ENCODE results near the gene LTBP1. TPM values are rescaled to one million over a fixed set of nuclear protein-coding genes. Genes with fewer than 3 reads are reported as not detected.

Gene LTBP1, protein sequence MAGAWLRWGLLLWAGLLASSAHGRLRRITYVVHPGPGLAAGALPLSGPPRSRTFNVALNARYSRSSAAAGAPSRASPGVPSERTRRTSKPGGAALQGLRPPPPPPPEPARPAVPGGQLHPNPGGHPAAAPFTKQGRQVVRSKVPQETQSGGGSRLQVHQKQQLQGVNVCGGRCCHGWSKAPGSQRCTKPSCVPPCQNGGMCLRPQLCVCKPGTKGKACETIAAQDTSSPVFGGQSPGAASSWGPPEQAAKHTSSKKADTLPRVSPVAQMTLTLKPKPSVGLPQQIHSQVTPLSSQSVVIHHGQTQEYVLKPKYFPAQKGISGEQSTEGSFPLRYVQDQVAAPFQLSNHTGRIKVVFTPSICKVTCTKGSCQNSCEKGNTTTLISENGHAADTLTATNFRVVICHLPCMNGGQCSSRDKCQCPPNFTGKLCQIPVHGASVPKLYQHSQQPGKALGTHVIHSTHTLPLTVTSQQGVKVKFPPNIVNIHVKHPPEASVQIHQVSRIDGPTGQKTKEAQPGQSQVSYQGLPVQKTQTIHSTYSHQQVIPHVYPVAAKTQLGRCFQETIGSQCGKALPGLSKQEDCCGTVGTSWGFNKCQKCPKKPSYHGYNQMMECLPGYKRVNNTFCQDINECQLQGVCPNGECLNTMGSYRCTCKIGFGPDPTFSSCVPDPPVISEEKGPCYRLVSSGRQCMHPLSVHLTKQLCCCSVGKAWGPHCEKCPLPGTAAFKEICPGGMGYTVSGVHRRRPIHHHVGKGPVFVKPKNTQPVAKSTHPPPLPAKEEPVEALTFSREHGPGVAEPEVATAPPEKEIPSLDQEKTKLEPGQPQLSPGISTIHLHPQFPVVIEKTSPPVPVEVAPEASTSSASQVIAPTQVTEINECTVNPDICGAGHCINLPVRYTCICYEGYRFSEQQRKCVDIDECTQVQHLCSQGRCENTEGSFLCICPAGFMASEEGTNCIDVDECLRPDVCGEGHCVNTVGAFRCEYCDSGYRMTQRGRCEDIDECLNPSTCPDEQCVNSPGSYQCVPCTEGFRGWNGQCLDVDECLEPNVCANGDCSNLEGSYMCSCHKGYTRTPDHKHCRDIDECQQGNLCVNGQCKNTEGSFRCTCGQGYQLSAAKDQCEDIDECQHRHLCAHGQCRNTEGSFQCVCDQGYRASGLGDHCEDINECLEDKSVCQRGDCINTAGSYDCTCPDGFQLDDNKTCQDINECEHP (N-terminal part only)
- 11.8 TPM for polyA plus RNA-seq (2013, experiment 1 of 2)
- 11.8 TPM for polyA plus RNA-seq (2013, experiment 2 of 2)

DNA sequence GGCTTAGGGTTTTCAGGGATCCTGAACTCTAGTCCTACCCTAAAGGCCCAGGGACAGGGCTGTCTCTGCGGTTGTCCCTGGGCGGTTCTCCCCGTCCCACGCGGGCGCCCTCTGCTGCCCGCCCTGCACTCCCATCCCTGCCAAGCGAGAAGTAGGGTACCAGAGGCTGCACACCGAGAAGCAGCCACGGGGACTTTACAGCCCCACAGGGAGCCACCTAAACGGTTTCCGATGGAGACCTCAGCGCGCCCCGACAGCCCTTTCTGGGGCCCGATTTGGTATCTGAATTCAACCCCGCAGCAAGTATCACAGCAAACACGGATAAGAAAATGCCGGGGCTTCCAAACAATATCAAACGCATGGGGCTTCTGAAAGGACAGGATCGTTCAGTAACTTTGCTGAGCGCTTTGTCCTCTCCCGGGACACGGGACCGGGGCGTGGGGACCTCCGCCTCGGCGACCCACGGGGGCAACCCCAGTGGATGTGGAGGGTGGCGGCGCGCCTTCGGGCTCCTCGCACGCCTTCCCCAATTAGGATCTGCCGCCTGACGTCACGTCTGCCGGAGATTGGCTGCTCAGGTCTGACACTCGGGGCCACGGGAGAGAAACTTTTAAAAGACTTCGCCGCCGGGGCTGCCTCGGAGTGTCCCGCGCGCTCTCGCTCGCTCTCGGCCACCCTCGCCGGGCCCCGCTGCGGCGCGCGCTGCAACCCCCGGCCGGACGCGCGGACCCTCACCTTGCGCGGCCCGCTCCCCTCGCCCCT lies at the start of gene LTBP1:
Gene LTBP1 (plus strand): TSS at position 640 of the 762 bp plus-strand sequence. CDS start 372 bp downstream, outside the sequence.
- H3K4ac ChIP-seq (ENCODE audit: low read depth, low read length) = peak within 1 kb of the TSS; percentile 74
- no CpG with 5 or more reads among the region's 68 CpGs for WGBS (ENCODE audit: extremely low coverage, insufficient coverage, low lambda C conversion rate)
- no peaks in the 10 kb centered on the region for H3K36me3 ChIP-seq (ENCODE audit: control insufficient read depth, insufficient read depth, low read length)
- no peaks in the 10 kb centered on the region for H3K79me1 ChIP-seq (ENCODE audit: low read length)
- H3K27ac ChIP-seq (ENCODE audit: low read depth, low read length) = peak within 1 kb of the TSS; percentile 80
- H2BK15ac ChIP-seq (replicated peaks; ENCODE audit: low read depth) = peak within 1 kb of the TSS; percentile 76
- H2AK5ac ChIP-seq (ENCODE audit: low read length) = no peak within 1 kb of the TSS
- H3K23ac ChIP-seq (ENCODE audit: low read length) = peak within 1 kb of the TSS; percentile 37
- peak within 1 kb of the TSS; percentile 100 for H3K18ac ChIP-seq (ENCODE audit: low read length)
- no peak within 1 kb of the TSS for H4K5ac ChIP-seq (ENCODE audit: low read length)
- no peak within 1 kb of the TSS for H2BK5ac ChIP-seq (ENCODE audit: low read length)
- no peaks in the 10 kb centered on the region for H3K4me1 ChIP-seq (ENCODE audit: control insufficient read depth, low read depth, low read length)
- H3K4me3 ChIP-seq (ENCODE audit: low read length) = peak within 1 kb of the TSS; percentile 64
- H3K9ac ChIP-seq (ENCODE audit: low read length) = peak within 1 kb of the TSS; percentile 80
- peak within 1 kb of the TSS; percentile 94 for H3K4me2 ChIP-seq (ENCODE audit: low read length)
- H3K27me3 ChIP-seq (ENCODE audit: insufficient read depth, low read length, poor library complexity) = no peaks in the 10 kb centered on the region
- peak within 1 kb of the TSS; percentile 91 for H3K56ac ChIP-seq (ENCODE audit: low read length)
- H2BK120ac ChIP-seq (ENCODE audit: low read depth, low read length) = peak within 1 kb of the TSS; percentile 95
- peak; percentile 85 for DNase-seq
- no peaks in the 10 kb centered on the region for H3K79me2 ChIP-seq (ENCODE audit: control insufficient read depth, insufficient read depth, low read length)
- peak within 1 kb of the TSS; percentile 98 for H4K8ac ChIP-seq (ENCODE audit: low read depth, low read length)

DNA sequence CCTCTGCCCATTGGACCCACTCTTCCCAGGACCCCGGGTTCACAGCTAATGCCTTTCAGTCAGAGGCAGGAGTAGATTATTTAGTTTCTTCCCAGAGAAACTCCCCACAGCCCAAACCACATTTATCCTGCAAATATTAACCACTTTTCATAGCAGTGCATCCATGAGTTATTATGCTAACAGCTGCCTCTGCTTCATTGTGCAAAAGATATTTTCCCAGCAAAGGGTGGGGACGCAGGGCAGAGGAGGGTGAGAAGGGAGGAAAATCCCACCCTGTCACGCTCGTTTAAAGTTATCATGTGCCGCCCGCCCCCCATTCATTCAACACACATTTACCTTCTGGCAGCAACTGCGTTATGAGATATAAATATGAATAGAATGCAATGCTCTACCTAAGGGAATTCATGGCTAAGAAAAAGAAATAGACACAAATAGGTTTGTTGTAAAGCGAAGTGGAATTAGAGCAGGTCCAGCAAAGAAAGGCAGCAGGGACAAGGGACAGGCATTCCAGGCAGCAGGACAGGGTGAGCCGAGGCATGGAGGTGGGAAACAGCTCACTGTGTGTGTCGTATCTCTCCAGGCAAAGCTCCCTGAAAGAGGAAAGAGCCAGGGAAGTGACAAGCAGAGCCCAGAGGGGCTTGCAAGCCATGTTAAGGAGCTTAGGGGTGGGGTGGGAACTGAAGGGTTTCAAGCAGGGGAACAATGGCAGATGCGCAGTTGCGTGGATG lies 46.3 kb upstream of the LTBP1 start:
- no CpG with 5 or more reads among the region's 12 CpGs for WGBS (ENCODE audit: extremely low coverage, insufficient coverage, low lambda C conversion rate)

DNA sequence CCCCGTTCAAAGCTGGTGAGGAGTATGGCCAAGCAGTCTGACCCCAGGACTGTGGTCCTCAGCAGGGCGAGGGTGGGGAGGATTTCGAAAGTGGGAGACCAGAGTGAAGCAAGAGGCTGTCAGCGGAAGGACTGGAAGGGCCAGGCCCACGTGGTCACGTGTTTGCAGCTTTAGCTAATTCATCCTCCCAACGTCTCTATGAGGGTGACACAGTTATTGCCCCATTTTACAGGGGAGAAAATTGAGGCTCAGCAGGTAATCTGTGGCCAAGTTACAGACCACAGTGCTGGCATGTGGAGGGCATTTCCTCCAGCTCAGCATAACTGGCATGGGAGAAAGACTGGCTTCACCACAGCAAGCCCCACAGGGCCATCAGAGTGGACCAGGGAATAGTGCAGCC lies 45.4 kb upstream of the LTBP1 start:
- H3K4me3 ChIP-seq (ENCODE audit: low read length) = no peak overlapping the region

More for the DNA sequence above, 46.3 kb upstream of the LTBP1 start:
- H3K18ac ChIP-seq (ENCODE audit: low read length) = no peak overlapping the region
- no peak overlapping the region for H3K56ac ChIP-seq (ENCODE audit: low read length)
- H2BK5ac ChIP-seq (ENCODE audit: low read length) = no peak overlapping the region
- H4K5ac ChIP-seq (ENCODE audit: low read length) = no peak overlapping the region
- H3K79me2 ChIP-seq (ENCODE audit: control insufficient read depth, insufficient read depth, low read length) = no peaks in the 10 kb centered on the region
- no peak overlapping the region for H4K8ac ChIP-seq (ENCODE audit: low read depth, low read length)
- H2BK15ac ChIP-seq (replicated peaks; ENCODE audit: low read depth) = no peak overlapping the region
- no peaks in the 10 kb centered on the region for H3K4me1 ChIP-seq (ENCODE audit: control insufficient read depth, low read depth, low read length)
- no peak overlapping the region for H3K23ac ChIP-seq (ENCODE audit: low read length)
- no peaks in the 10 kb centered on the region for H3K79me1 ChIP-seq (ENCODE audit: low read length)
- no peaks in the 10 kb centered on the region for H3K27me3 ChIP-seq (ENCODE audit: insufficient read depth, low read length, poor library complexity)
- no peaks in the 10 kb centered on the region for H3K36me3 ChIP-seq (ENCODE audit: control insufficient read depth, insufficient read depth, low read length)
- H2AK5ac ChIP-seq (ENCODE audit: low read length) = no peak overlapping the region
- no peak overlapping the region for H3K4me2 ChIP-seq (ENCODE audit: low read length)
- no peak for DNase-seq
- no peak overlapping the region for H3K4ac ChIP-seq (ENCODE audit: low read depth, low read length)
- H2BK120ac ChIP-seq (ENCODE audit: low read depth, low read length) = no peak overlapping the region
- no peak overlapping the region for H3K9ac ChIP-seq (ENCODE audit: low read length)
- no peak overlapping the region for H3K4me3 ChIP-seq (ENCODE audit: low read length)
- no peak overlapping the region for H3K27ac ChIP-seq (ENCODE audit: low read depth, low read length)

DNA sequence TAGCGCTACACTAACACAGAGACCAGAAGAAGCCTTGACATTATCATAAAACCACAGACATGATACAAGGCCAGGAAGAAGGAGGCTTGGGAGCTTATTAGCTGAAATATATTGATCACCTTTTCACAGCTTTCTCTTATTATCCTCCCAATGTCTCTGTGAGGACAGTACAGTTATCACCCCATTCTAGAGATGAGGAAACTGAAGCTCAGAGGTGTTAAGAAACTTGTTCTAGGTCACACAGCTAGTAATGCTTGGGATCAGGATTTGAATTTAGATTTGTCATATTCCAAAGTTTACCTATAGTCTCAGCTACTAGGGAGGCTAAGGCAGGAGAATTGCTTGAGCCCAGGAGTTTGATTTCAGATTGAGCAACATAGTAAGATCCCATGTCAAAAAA lies 44.6 kb upstream of the LTBP1 start:
- Histone ChIP-seq H4K8ac (ENCODE audit: low read depth, low read length) (no peak overlapping the region), H3K79me2 (ENCODE audit: control insufficient read depth, insufficient read depth, low read length) (no peaks in the 10 kb centered on the region), H2BK15ac (replicated peaks; ENCODE audit: low read depth) (no peak overlapping the region), H3K4me2 (ENCODE audit: low read length) (no peak overlapping the region), H4K5ac (ENCODE audit: low read length) (no peak overlapping the region), H3K56ac (ENCODE audit: low read length) (no peak overlapping the region), H3K27me3 (ENCODE audit: insufficient read depth, low read length, poor library complexity) (no peaks in the 10 kb centered on the region), H3K4ac (ENCODE audit: low read depth, low read length) (no peak overlapping the region), H3K79me1 (ENCODE audit: low read length) (no peaks in the 10 kb centered on the region), H3K9ac (ENCODE audit: low read length) (no peak overlapping the region), H3K36me3 (ENCODE audit: control insufficient read depth, insufficient read depth, low read length) (no peaks in the 10 kb centered on the region), H2BK120ac (ENCODE audit: low read depth, low read length) (no peak overlapping the region), H2AK5ac (ENCODE audit: low read length) (no peak overlapping the region), H3K27ac (ENCODE audit: low read depth, low read length) (no peak overlapping the region), H3K4me3 (ENCODE audit: low read length) (no peak overlapping the region), H3K4me1 (ENCODE audit: control insufficient read depth, low read depth, low read length) (no peaks in the 10 kb centered on the region), H2BK5ac (ENCODE audit: low read length) (no peak overlapping the region), H3K23ac (ENCODE audit: low read length) (no peak overlapping the region), H3K18ac (ENCODE audit: low read length) (no peak overlapping the region)
- no CpG with 5 or more reads among the region's 1 CpG for WGBS (ENCODE audit: extremely low coverage, insufficient coverage, low lambda C conversion rate)
- DNase-seq = no peak

More for the DNA sequence above, 45.4 kb upstream of the LTBP1 start:
- H3K79me2 ChIP-seq (ENCODE audit: control insufficient read depth, insufficient read depth, low read length) = no peaks in the 10 kb centered on the region
- no peak overlapping the region for H3K27ac ChIP-seq (ENCODE audit: low read depth, low read length)
- H4K5ac ChIP-seq (ENCODE audit: low read length) = no peak overlapping the region
- H3K23ac ChIP-seq (ENCODE audit: low read length) = no peak overlapping the region
- H3K36me3 ChIP-seq (ENCODE audit: control insufficient read depth, insufficient read depth, low read length) = no peaks in the 10 kb centered on the region
- no peak overlapping the region for H2BK5ac ChIP-seq (ENCODE audit: low read length)
- no peak overlapping the region for H3K56ac ChIP-seq (ENCODE audit: low read length)
- H3K18ac ChIP-seq (ENCODE audit: low read length) = no peak overlapping the region
- no peaks in the 10 kb centered on the region for H3K27me3 ChIP-seq (ENCODE audit: insufficient read depth, low read length, poor library complexity)
- no CpG with 5 or more reads among the region's 7 CpGs for WGBS (ENCODE audit: extremely low coverage, insufficient coverage, low lambda C conversion rate)
- H4K8ac ChIP-seq (ENCODE audit: low read depth, low read length) = no peak overlapping the region
- H2BK15ac ChIP-seq (replicated peaks; ENCODE audit: low read depth) = no peak overlapping the region
- no peaks in the 10 kb centered on the region for H3K79me1 ChIP-seq (ENCODE audit: low read length)
- no peak for DNase-seq
- H3K4me1 ChIP-seq (ENCODE audit: control insufficient read depth, low read depth, low read length) = no peaks in the 10 kb centered on the region
- H2AK5ac ChIP-seq (ENCODE audit: low read length) = no peak overlapping the region
- no peak overlapping the region for H3K4ac ChIP-seq (ENCODE audit: low read depth, low read length)
- H3K4me2 ChIP-seq (ENCODE audit: low read length) = no peak overlapping the region
- no peak overlapping the region for H3K9ac ChIP-seq (ENCODE audit: low read length)
- no peak overlapping the region for H2BK120ac ChIP-seq (ENCODE audit: low read depth, low read length)

Data from mesendoderm (in vitro differentiated cells).